ENCODE data around the gene ATOH7. TPM values are rescaled to one million over a fixed set of nuclear protein-coding genes. Genes with fewer than 3 reads are reported as not detected.
"Not testable (repeated sequence)": the region's sequence is repeated elsewhere in the genome, so short reads cannot be mapped to it uniquely, and the experiment has no call there.

The ATOH7 gene
- polyA plus RNA-seq, 3 donors: not detected

GRCh38 chr10:68202960-68203353 is 29.0 kb downstream of the ATOH7 start:
- H2AFZ ChIP-seq (ENCODE audit: insufficient read depth, low read depth, low read length, poor library complexity, severe bottlenecking): no peak overlapping the region
- peak overlapping the region in 1 of 2 donors; percentile 23 for H3K27ac ChIP-seq (ENCODE audit: low read depth in 1 of 2, low read length in 2 of 2)
- H3K27me3 Mint-ChIP-seq (ENCODE audit: low read depth in 3 of 3): peaks cover 4 to 8% (median 6%) of the 10 kb centered on the region in 3 donors
- no peak for TF ChIP-seq CTCF (IDR thresholded peaks at IDR 0.05)
- H3K4me3 Mint-ChIP-seq: peak overlapping the region in 1 of 2 donors; percentile 15
- H3K27me3 ChIP-seq (ENCODE audit: control insufficient read depth in 2 of 2, insufficient read depth in 2 of 2, low read length in 2 of 2): no peaks in the 10 kb centered on the region
- WGBS (ENCODE audit: insufficient coverage): 0% methylated on average over 2 of the region's 5 CpGs
- intact Hi-C loops (cut with micrococcal nuclease): no loop called here
- H3K36me3 ChIP-seq (replicated peaks in 1 of 2; ENCODE audit: control insufficient read depth in 1 of 2, insufficient read depth in 2 of 2, low read length in 2 of 2): no peaks in the 10 kb centered on the region
- H3K79me2 ChIP-seq (ENCODE audit: insufficient read depth, low read length): no peaks in the 10 kb centered on the region
- H4K20me1 ChIP-seq (ENCODE audit: insufficient read depth, low read length): no peaks in the 10 kb centered on the region
- H3K36me3 Mint-ChIP-seq: no peaks in the 10 kb centered on the region
- peaks cover 6 to 8% of the 10 kb centered on the region in 2 donors for H3K4me1 ChIP-seq (ENCODE audit: control insufficient read depth in 1 of 2, insufficient read depth in 2 of 2, low read length in 2 of 2)
- H3K9ac ChIP-seq (ENCODE audit: insufficient read depth, low read length, poor library complexity, severe bottlenecking): no peak overlapping the region
- no peak overlapping the region for H3K4me3 ChIP-seq (replicated peaks in 1 of 3; ENCODE audit: low read depth in 2 of 3, low read length in 3 of 3)
- H3K9me3 ChIP-seq (replicated peaks in 1 of 2; ENCODE audit: control insufficient read depth in 1 of 2, insufficient read depth in 1 of 2, low read length in 2 of 2): no peaks in the 10 kb centered on the region
- H3K4me1 Mint-ChIP-seq: peaks cover 15% of the 10 kb centered on the region
- peak overlapping the region; percentile 30 for H3K4me2 ChIP-seq (replicated peaks; ENCODE audit: extremely low read depth, low read length, poor library complexity, severe bottlenecking)
- peaks cover 0 to 2% (median 0%) of the 10 kb centered on the region in 7 donors for H3K9me3 Mint-ChIP-seq
- H3K27ac Mint-ChIP-seq: peak overlapping the region in 5 of 7 donors; percentile 59 to 86 (median 77)
- peak; percentile 53 to 78 (median 68) for DNase-seq

GRCh38 chr10:68196701-68197100 is 35.2 kb downstream of the ATOH7 start:
- Histone ChIP-seq H3K4me3 (replicated peaks in 1 of 3; ENCODE audit: low read depth in 2 of 3, low read length in 3 of 3) (no peak overlapping the region), H3K27ac (ENCODE audit: low read depth in 1 of 2, low read length in 2 of 2) (no peak overlapping the region), H3K9ac (ENCODE audit: insufficient read depth, low read length, poor library complexity, severe bottlenecking) (no peak overlapping the region), H3K36me3 (replicated peaks in 1 of 2; ENCODE audit: control insufficient read depth in 1 of 2, insufficient read depth in 2 of 2, low read length in 2 of 2) (no peaks in the 10 kb centered on the region), H4K20me1 (ENCODE audit: insufficient read depth, low read length) (no peaks in the 10 kb centered on the region), H3K27me3 (ENCODE audit: control insufficient read depth in 2 of 2, insufficient read depth in 2 of 2, low read length in 2 of 2) (no peaks in the 10 kb centered on the region), H3K4me2 (replicated peaks; ENCODE audit: extremely low read depth, low read length, poor library complexity, severe bottlenecking) (no peak overlapping the region), H3K79me2 (ENCODE audit: insufficient read depth, low read length) (no peaks in the 10 kb centered on the region), H2AFZ (ENCODE audit: insufficient read depth, low read depth, low read length, poor library complexity, severe bottlenecking) (no peak overlapping the region), H3K4me1 (ENCODE audit: control insufficient read depth in 1 of 2, insufficient read depth in 2 of 2, low read length in 2 of 2) (peaks cover under 1 to 1% of the 10 kb centered on the region in 2 donors), H3K9me3 (replicated peaks in 1 of 2; ENCODE audit: control insufficient read depth in 1 of 2, insufficient read depth in 1 of 2, low read length in 2 of 2) (no peaks in the 10 kb centered on the region)
- Mint-ChIP-seq H3K4me1 (no peaks in the 10 kb centered on the region), H3K27me3 (ENCODE audit: low read depth in 3 of 3) (peaks cover 4 to 10% (median 5%) of the 10 kb centered on the region in 3 donors), H3K36me3 (no peaks in the 10 kb centered on the region), H3K27ac (no peak overlapping the region), H3K9me3 (peaks cover 0 to 8% (median 2%) of the 10 kb centered on the region in 7 donors), H3K4me3 (no peak overlapping the region)
- intact Hi-C loops (cut with micrococcal nuclease): no loop called here
- WGBS (ENCODE audit: insufficient coverage): no CpG with 5 or more reads among the region's 3 CpGs
- no peak for TF ChIP-seq CTCF (IDR thresholded peaks at IDR 0.05)
- DNase-seq: no peak

GRCh38 chr10:68195776-68196175 is 36.1 kb downstream of the ATOH7 start:
- no CpG with 5 or more reads among the region's 2 CpGs for WGBS (ENCODE audit: insufficient coverage)
- H3K9me3 ChIP-seq (replicated peaks in 1 of 2; ENCODE audit: control insufficient read depth in 1 of 2, insufficient read depth in 1 of 2, low read length in 2 of 2); H3K9ac ChIP-seq (ENCODE audit: insufficient read depth, low read length, poor library complexity, severe bottlenecking); H3K36me3 ChIP-seq (replicated peaks in 1 of 2; ENCODE audit: control insufficient read depth in 1 of 2, insufficient read depth in 2 of 2, low read length in 2 of 2); H3K9me3 Mint-ChIP-seq; H3K27me3 Mint-ChIP-seq (ENCODE audit: low read depth in 3 of 3); H3K4me3 ChIP-seq (replicated peaks in 1 of 3; ENCODE audit: low read depth in 2 of 3, low read length in 3 of 3); H3K4me1 Mint-ChIP-seq; H3K79me2 ChIP-seq (ENCODE audit: insufficient read depth, low read length); intact Hi-C loops (cut with micrococcal nuclease); H3K27ac Mint-ChIP-seq; H3K36me3 Mint-ChIP-seq; H3K4me1 ChIP-seq (ENCODE audit: control insufficient read depth in 1 of 2, insufficient read depth in 2 of 2, low read length in 2 of 2); H4K20me1 ChIP-seq (ENCODE audit: insufficient read depth, low read length); H3K27me3 ChIP-seq (ENCODE audit: control insufficient read depth in 2 of 2, insufficient read depth in 2 of 2, low read length in 2 of 2); H3K27ac ChIP-seq (ENCODE audit: low read depth in 1 of 2, low read length in 2 of 2); DNase-seq; H2AFZ ChIP-seq (ENCODE audit: insufficient read depth, low read depth, low read length, poor library complexity, severe bottlenecking); H3K4me2 ChIP-seq (replicated peaks; ENCODE audit: extremely low read depth, low read length, poor library complexity, severe bottlenecking): not testable (repeated sequence)
- peak overlapping the region in 1 of 2 donors; percentile 13 for H3K4me3 Mint-ChIP-seq

All from CD14-positive monocyte (primary cell).